GM18526 (cell line): ENCODE data around the gene RERE.

ENCODE experiments used
- POLR2A ChIP-seq: IDR thresholded peaks from 3 replicates; pipeline ENCODE4 v1.6.1; 2011; ENCODE audit not compliant: insufficient read length; ENCODE audit errors: extremely low read depth

Gene RERE

GRCh38 chr1:8395433-8395866, 422.0 kb downstream of the RERE start:
- TF ChIP-seq POLR2A, result no peak

- no peak for TF ChIP-seq POLR2A
Measured at GRCh38 chr1:8394456-8395321, 422.8 kb downstream of the RERE start.

GRCh38 chr1:8392522-8392921, 424.9 kb downstream of the RERE start:
- TF ChIP-seq POLR2A, result no peak

GRCh38 chr1:8390707-8391106, 426.7 kb downstream of the RERE start:
- no peak for TF ChIP-seq POLR2A

GRCh38 chr1:8389958-8390535, 427.4 kb downstream of the RERE start:
- TF ChIP-seq POLR2A, result no peak

GRCh38 chr1:8388732-8389562, 428.5 kb downstream of the RERE start:
- no peak for TF ChIP-seq POLR2A

- TF ChIP-seq POLR2A, result no peak
Measured at GRCh38 chr1:8386247-8386646, 431.2 kb downstream of the RERE start.

GRCh38 chr1:8384577-8384976, 432.9 kb downstream of the RERE start:
- no peak for TF ChIP-seq POLR2A

GRCh38 chr1:8384088-8384487, 433.4 kb downstream of the RERE start:
- no peak for TF ChIP-seq POLR2A

- TF ChIP-seq POLR2A, result no peak
Measured at GRCh38 chr1:8382608-8383505, 434.6 kb downstream of the RERE start.

GRCh38 chr1:8382051-8382505, 435.4 kb downstream of the RERE start:
- no peak for TF ChIP-seq POLR2A

GRCh38 chr1:8381618-8382017, 435.8 kb downstream of the RERE start:
- TF ChIP-seq POLR2A, result no peak

- no peak for TF ChIP-seq POLR2A
Measured at GRCh38 chr1:8379513-8380186, 437.8 kb downstream of the RERE start.

- TF ChIP-seq POLR2A, result no peak
Measured at GRCh38 chr1:8378981-8379470, 438.4 kb downstream of the RERE start.

GRCh38 chr1:8378178-8378577, 439.3 kb downstream of the RERE start:
- TF ChIP-seq POLR2A, result no peak
